K562 (cell line): Measurements from ENCODE around the gene DKK1.

Experiments used
- EZH2 ChIP-seq: IDR thresholded peaks from 2 replicates; pipeline ENCODE4 v1.6.1; 2012; ENCODE audit warnings: low read depth, mild to moderate bottlenecking, inconsistent platforms, low read length, borderline replicate concordance
- JUND ChIP-seq, 2 experiments: IDR thresholded peaks; 2 replicates in 1 of 2; 3 replicates in 1 of 2; pipeline ENCODE4 v1.6.1; 2011; ENCODE audit warnings: borderline replicate concordance in 2 of 2, low read depth in 2 of 2, low read length in 2 of 2, improper control_type of control experiment in 1 of 2, missing biosample characterization in 1 of 2, missing genetic modification characterization in 1 of 2, missing genetic modification reagents in 1 of 2
- MTA2 ChIP-seq: fragments of 450-650 bp; IDR thresholded peaks from 2 replicates; pipeline ENCODE4 v1.6.1; 2016; ENCODE audit warnings: low read depth
- NR2C1 ChIP-seq, 2 experiments: fragments of 450-650 bp; IDR thresholded peaks; 2 replicates each; pipeline ENCODE4 v1.6.1; 2017; ENCODE audit warnings: mild to moderate bottlenecking in 2 of 2, antibody characterized with exemption in 1 of 2, inconsistent platforms in 1 of 2, missing compliant biosample characterization in 1 of 2, missing genetic modification characterization in 1 of 2
- POLR2A ChIP-seq: fragments of 450-650 bp; conservative IDR thresholded peaks from 2 replicates; pipeline ENCODE4 v1.6.1; 2016
- USF1 ChIP-seq: sonication (generic); formaldehyde crosslinking; IDR thresholded peaks from 2 replicates; pipeline ENCODE4 v1.9.0; 2022; ENCODE audit warnings: mild to moderate bottlenecking, missing genetic modification reagents
- TF ChIP-seq, protein P1 (sequence below): conservative IDR thresholded peaks from 2 replicates; pipeline ENCODE4 v1.6.1; 2011; ENCODE audit warnings: low read depth, mild to moderate bottlenecking, low read length; ENCODE audit not compliant: control insufficient read depth

- no peak for TF ChIP-seq POLR2A
- no peak for TF ChIP-seq JUND (IDR thresholded peaks at IDR 0.05; ENCODE audit: borderline replicate concordance, low read depth, low read length)
- no peak for TF ChIP-seq JUND (tag; IDR thresholded peaks at IDR 0.05; ENCODE audit: borderline replicate concordance, low read depth, low read length)
- TF ChIP-seq USF1 (CRISPR knock-in tag): no peak
- no peak for TF ChIP-seq MTA2
- TF ChIP-seq, protein P1, sequence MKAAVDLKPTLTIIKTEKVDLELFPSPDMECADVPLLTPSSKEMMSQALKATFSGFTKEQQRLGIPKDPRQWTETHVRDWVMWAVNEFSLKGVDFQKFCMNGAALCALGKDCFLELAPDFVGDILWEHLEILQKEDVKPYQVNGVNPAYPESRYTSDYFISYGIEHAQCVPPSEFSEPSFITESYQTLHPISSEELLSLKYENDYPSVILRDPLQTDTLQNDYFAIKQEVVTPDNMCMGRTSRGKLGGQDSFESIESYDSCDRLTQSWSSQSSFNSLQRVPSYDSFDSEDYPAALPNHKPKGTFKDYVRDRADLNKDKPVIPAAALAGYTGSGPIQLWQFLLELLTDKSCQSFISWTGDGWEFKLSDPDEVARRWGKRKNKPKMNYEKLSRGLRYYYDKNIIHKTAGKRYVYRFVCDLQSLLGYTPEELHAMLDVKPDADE: no peak
- no peak for TF ChIP-seq NR2C1 (IDR thresholded peaks at IDR 0.05)
- TF ChIP-seq NR2C1 (tag; IDR thresholded peaks at IDR 0.05): no peak
- no peak for TF ChIP-seq EZH2
Measured at GRCh38 chr10:52335665-52336064, 21.6 kb downstream of the DKK1 start.
